Tibial nerve (tissue), 4 donors: Measurements from ENCODE around the gene CUX1. TPM values are rescaled to one million over a fixed set of nuclear protein-coding genes. Genes with fewer than 3 reads are reported as not detected.

ENCODE experiments used
- DNase-seq, 2 donors: peaks; one replicate each; pipeline ENCODE4 v3.0.0-alpha.2; 2019; ENCODE audit warnings: low spot score in 2 of 2
- H3K27ac ChIP-seq, 4 donors: fragments of 200-600 bp; sonication (generic) in 3 of 4; one replicate each; pipeline ENCODE4 v1.5.1; 2017 to 2019; ENCODE audit warnings: mild to moderate bottlenecking in 1 of 4
- H3K27me3 ChIP-seq, 2 donors: fragments of 200-600 bp; sonication (generic) in 1 of 2; one replicate each; pipeline versions ENCODE4 v1.5.1 to v1.6.0; 2017 to 2019
- H3K36me3 ChIP-seq, 3 donors: fragments of 200-600 bp; sonication (generic); one replicate each; pipeline ENCODE4 v1.5.1; 2018 to 2019
- H3K4me1 ChIP-seq, 4 donors: fragments of 200-600 bp; sonication (generic) in 3 of 4; one replicate each; pipeline ENCODE4 v1.5.1; 2017 to 2019
- H3K4me3 ChIP-seq, 4 donors: fragments of 200-600 bp; sonication (generic) in 3 of 4; one replicate each; pipeline ENCODE4 v1.5.1; 2017 to 2019; ENCODE audit warnings: mild to moderate bottlenecking in 1 of 4, moderate library complexity in 1 of 4
- H3K9me3 ChIP-seq, 4 donors: fragments of 200-600 bp; sonication (generic) in 3 of 4; one replicate each; pipeline ENCODE4 v1.5.1; 2017 to 2019
- CTCF ChIP-seq, 5 experiments: fragments of 200-600 bp in 3 of 5; fragments of 450-650 bp in 2 of 5; sonication (generic) in 3 of 5; IDR thresholded peaks; one replicate each; pipeline ENCODE4 v1.5.1; 2016 to 2019; ENCODE audit warnings: antibody characterized with exemption in 5 of 5, mild to moderate bottlenecking in 3 of 5, moderate library complexity in 2 of 5
- EP300 ChIP-seq, 2 donors: sonication (generic); formaldehyde crosslinking; IDR thresholded peaks; one replicate each; pipeline ENCODE4 v1.6.1; 2017; ENCODE audit warnings: antibody characterized with exemption in 2 of 2, mild to moderate bottlenecking in 1 of 2
- POLR2A ChIP-seq, 2 donors: fragments of 450-650 bp; IDR thresholded peaks; one replicate each; pipeline ENCODE4 v1.6.1; 2017; ENCODE audit warnings: antibody characterized with exemption in 2 of 2, mild to moderate bottlenecking in 2 of 2, moderate library complexity in 2 of 2
- WGBS, 2 donors: methylation state at CpG; one replicate each; pipeline ENCODE4 v1.1.5; 2018; 5-methylcytosine and 5-hydroxymethylcytosine counted together
- total RNA-seq, 4 donors: library from RNA; depleted of rRNA; stranded (reverse); fragments of >200 nt; gene quantifications; one replicate each; pipeline ENCODE4 v1.1.0, GENCODE V29; 2016

The CUX1 gene
- total RNA-seq, 4 donors from 2014 or later: 74.5 to 104 (median 84.3) TPM

GRCh38 chr7:102066476-102066875 is 249.1 kb downstream of the CUX1 start:
- H3K9me3 ChIP-seq: peaks cover 0 to 3% (median 0%) of the 10 kb centered on the region in 4 donors
- no peaks in the 10 kb centered on the region for H3K27me3 ChIP-seq
- no peak overlapping the region for H3K27ac ChIP-seq
- WGBS, 2 donors: 90 to 91% methylated on average over 8 to 9 of the region's 9 CpGs
- H3K4me1 ChIP-seq: peaks cover 0 to 14% (median 0%) of the 10 kb centered on the region in 4 donors
- DNase-seq: no peak
- TF ChIP-seq EP300 (IDR thresholded peaks at IDR 0.05): no peak
- no peak for TF ChIP-seq POLR2A (IDR thresholded peaks at IDR 0.05)
- no peak for TF ChIP-seq CTCF (IDR thresholded peaks at IDR 0.05)
- H3K4me3 ChIP-seq: no peak overlapping the region
- peaks cover 0 to 24% (median 4%) of the 10 kb centered on the region in 3 donors for H3K36me3 ChIP-seq

- Histone ChIP-seq H3K4me1 (peaks cover 0 to 13% (median 0%) of the 10 kb centered on the region in 4 donors), H3K36me3 (peaks cover 0 to 37% (median 4%) of the 10 kb centered on the region in 3 donors), H3K4me3 (no peak overlapping the region), H3K27ac (no peak overlapping the region), H3K9me3 (peaks cover 0 to 11% (median 0%) of the 10 kb centered on the region in 4 donors), H3K27me3 (no peaks in the 10 kb centered on the region)
- no peak for TF ChIP-seq POLR2A (IDR thresholded peaks at IDR 0.05)
- 88 to 90% methylated on average over 14 of the region's 14 CpGs for WGBS, 2 donors
- DNase-seq: no peak
Measured at GRCh38 chr7:102068846-102069245, 251.4 kb downstream of the CUX1 start.

- Histone ChIP-seq H3K4me1 (peaks cover 0 to under 1% (median 0%) of the 10 kb centered on the region in 4 donors), H3K36me3 (peaks cover 0 to 50% (median 4%) of the 10 kb centered on the region in 3 donors), H3K27me3 (no peaks in the 10 kb centered on the region), H3K27ac (no peak overlapping the region), H3K9me3 (peaks cover 0 to 11% (median 0%) of the 10 kb centered on the region in 4 donors), H3K4me3 (no peak overlapping the region)
- TF ChIP-seq EP300 (IDR thresholded peaks at IDR 0.05): no peak
- TF ChIP-seq POLR2A (IDR thresholded peaks at IDR 0.05): no peak
- no peak for TF ChIP-seq CTCF (IDR thresholded peaks at IDR 0.05)
- WGBS, 2 donors: 74% methylated on average over 7 of the region's 7 CpGs
- no peak for DNase-seq
Measured at GRCh38 chr7:102069931-102070629, 252.7 kb downstream of the CUX1 start.

- TF ChIP-seq EP300 (IDR thresholded peaks at IDR 0.05): no peak
- TF ChIP-seq POLR2A (IDR thresholded peaks at IDR 0.05): no peak
- no peak overlapping the region for H3K27ac ChIP-seq
- H3K36me3 ChIP-seq: peaks cover 0 to 65% (median 4%) of the 10 kb centered on the region in 3 donors
- H3K4me1 ChIP-seq: no peaks in the 10 kb centered on the region
- H3K4me3 ChIP-seq: no peak overlapping the region
- 82 to 85% methylated on average over 5 of the region's 5 CpGs for WGBS, 2 donors
- no peak for DNase-seq
- peaks cover 0 to 11% (median 0%) of the 10 kb centered on the region in 4 donors for H3K9me3 ChIP-seq
- H3K27me3 ChIP-seq: no peaks in the 10 kb centered on the region
Measured at GRCh38 chr7:102072003-102072402, 254.6 kb downstream of the CUX1 start.

GRCh38 chr7:102072636-102073209 is 255.3 kb downstream of the CUX1 start:
- no peaks in the 10 kb centered on the region for H3K27me3 ChIP-seq
- DNase-seq: no peak
- no peaks in the 10 kb centered on the region for H3K4me1 ChIP-seq
- no peak overlapping the region for H3K4me3 ChIP-seq
- peaks cover 0 to 11% (median 0%) of the 10 kb centered on the region in 4 donors for H3K9me3 ChIP-seq
- peaks cover 0 to 65% (median 4%) of the 10 kb centered on the region in 3 donors for H3K36me3 ChIP-seq
- WGBS, 2 donors: 87 to 88% methylated on average over 8 of the region's 8 CpGs
- H3K27ac ChIP-seq: no peak overlapping the region
- no peak for TF ChIP-seq EP300 (IDR thresholded peaks at IDR 0.05)
- no peak for TF ChIP-seq POLR2A (IDR thresholded peaks at IDR 0.05)
- TF ChIP-seq CTCF (IDR thresholded peaks at IDR 0.05): no peak
